ENCODE data around the gene RPL38.

RPL38 gene

GRCh38 chr17:74244548-74244947 is 41.1 kb downstream of the RPL38 start:
- Histone ChIP-seq H3K9me2 (replicated peaks; ENCODE audit: insufficient read depth, low read length) (no peaks in the 10 kb centered on the region), H3K9me3 (ENCODE audit: insufficient read depth, low read length) (no peaks in the 10 kb centered on the region), H3F3A (ENCODE audit: insufficient read depth) (no peaks in the 10 kb centered on the region), H2AFZ (ENCODE audit: low read depth, low read length, severe bottlenecking) (no peak overlapping the region), H3K27ac (ENCODE audit: low read depth, low read length) (no peak overlapping the region), H4K20me1 (ENCODE audit: low read depth, low read length) (no peaks in the 10 kb centered on the region), H3K4me2 (ENCODE audit: low read depth, low read length, poor library complexity, severe bottlenecking) (no peak overlapping the region), H3K27me3 (ENCODE audit: low read length) (no peaks in the 10 kb centered on the region), H3K9ac (ENCODE audit: low read length) (no peak overlapping the region), H3K79me2 (ENCODE audit: insufficient read depth, low read length) (no peaks in the 10 kb centered on the region), H3K4me3 (ENCODE audit: insufficient read depth, low read length, poor library complexity, severe bottlenecking) (no peak overlapping the region), H3K36me3 (ENCODE audit: low read length) (no peaks in the 10 kb centered on the region)
- TF ChIP-seq EZH2phosphoT487 (conservative IDR thresholded peaks at IDR 0.05; ENCODE audit: low read length) (no peak), CTCF (IDR thresholded peaks at IDR 0.05; ENCODE audit: insufficient read depth, low read length, poor library complexity, severe bottlenecking) (no peak)

GRCh38 chr17:74245145-74245831 is 41.8 kb downstream of the RPL38 start:
- H3K9me3 ChIP-seq (ENCODE audit: insufficient read depth, low read length): no peaks in the 10 kb centered on the region
- no peak for TF ChIP-seq CTCF (IDR thresholded peaks at IDR 0.05; ENCODE audit: insufficient read depth, low read length, poor library complexity, severe bottlenecking)
- H3K79me2 ChIP-seq (ENCODE audit: insufficient read depth, low read length): no peaks in the 10 kb centered on the region
- no peaks in the 10 kb centered on the region for H3F3A ChIP-seq (ENCODE audit: insufficient read depth)
- H2AFZ ChIP-seq (ENCODE audit: low read depth, low read length, severe bottlenecking): no peak overlapping the region
- no peak overlapping the region for H3K27ac ChIP-seq (ENCODE audit: low read depth, low read length)
- no peak overlapping the region for H3K4me2 ChIP-seq (ENCODE audit: low read depth, low read length, poor library complexity, severe bottlenecking)
- H3K4me3 ChIP-seq (ENCODE audit: insufficient read depth, low read length, poor library complexity, severe bottlenecking): no peak overlapping the region
- H3K9ac ChIP-seq (ENCODE audit: low read length): no peak overlapping the region
- no peaks in the 10 kb centered on the region for H3K9me2 ChIP-seq (replicated peaks; ENCODE audit: insufficient read depth, low read length)
- no peaks in the 10 kb centered on the region for H4K20me1 ChIP-seq (ENCODE audit: low read depth, low read length)
- H3K27me3 ChIP-seq (ENCODE audit: low read length): no peaks in the 10 kb centered on the region
- H3K36me3 ChIP-seq (ENCODE audit: low read length): no peaks in the 10 kb centered on the region

GRCh38 chr17:74245871-74246270 is 42.4 kb downstream of the RPL38 start:
- Histone ChIP-seq H3K36me3 (ENCODE audit: low read length) (no peaks in the 10 kb centered on the region), H3F3A (ENCODE audit: insufficient read depth) (no peaks in the 10 kb centered on the region), H3K27ac (ENCODE audit: low read depth, low read length) (no peak overlapping the region), H3K79me2 (ENCODE audit: insufficient read depth, low read length) (no peaks in the 10 kb centered on the region), H4K20me1 (ENCODE audit: low read depth, low read length) (no peaks in the 10 kb centered on the region), H2AFZ (ENCODE audit: low read depth, low read length, severe bottlenecking) (no peak overlapping the region), H3K9me3 (ENCODE audit: insufficient read depth, low read length) (no peaks in the 10 kb centered on the region), H3K4me2 (ENCODE audit: low read depth, low read length, poor library complexity, severe bottlenecking) (no peak overlapping the region), H3K9me2 (replicated peaks; ENCODE audit: insufficient read depth, low read length) (no peaks in the 10 kb centered on the region), H3K27me3 (ENCODE audit: low read length) (no peaks in the 10 kb centered on the region), H3K9ac (ENCODE audit: low read length) (no peak overlapping the region), H3K4me3 (ENCODE audit: insufficient read depth, low read length, poor library complexity, severe bottlenecking) (no peak overlapping the region)
- TF ChIP-seq EZH2phosphoT487 (conservative IDR thresholded peaks at IDR 0.05; ENCODE audit: low read length) (no peak), CTCF (IDR thresholded peaks at IDR 0.05; ENCODE audit: insufficient read depth, low read length, poor library complexity, severe bottlenecking) (no peak)

Data from SU-DHL-6 (cell line).